OCI-LY7 (cell line): Measurements from ENCODE around the gene HOXD4. TPM values are rescaled to one million over a fixed set of nuclear protein-coding genes. Genes with fewer than 3 reads are reported as not detected.

Experiments
- BruUV-seq: library from RNA; stranded (reverse); fragments of 400-500 nt; replicated peaks from 2 replicates; lab custom pipeline; 2021; lab: Mats Ljungman, UMichigan
- CTCF ChIA-PET: fragments of 300-600 bp; sonication (Branson Sonifier 250); formaldehyde crosslinking; loops from one replicate; lab custom pipeline; 2022; ENCODE audit warnings: antibody characterized with exemption; ENCODE audit not compliant: unreplicated experiment; lab: Charles Lee
- POLR2A ChIA-PET: fragments of 300-600 bp; sonication (Branson Sonifier 250); formaldehyde crosslinking; loops from one replicate; lab custom pipeline; 2022; ENCODE audit warnings: antibody characterized with exemption; lab: Charles Lee
- DNase-seq: peaks from one replicate; pipeline ENCODE4 v3.0.0-alpha.2; 2015; ENCODE audit warnings: low spot score
- H2AFZ ChIP-seq: fragments of 200-600 bp; sonication (generic), shearing (Covaris generic); 2 replicates; pipeline ENCODE4 v1.6.1; 2014; ENCODE audit warnings: mild to moderate bottlenecking, antibody characterized with exemption, low read length, moderate library complexity
- H3K27ac ChIP-seq: fragments of 200-600 bp; sonication (generic); 2 replicates; pipeline ENCODE4 v1.5.1; 2014; ENCODE audit warnings: mixed run types, low read depth, mild to moderate bottlenecking, moderate library complexity, low read length, inconsistent platforms; ENCODE audit not compliant: poor library complexity, severe bottlenecking
- H3K36me3 ChIP-seq: fragments of 200-600 bp; sonication (generic); 2 replicates; pipeline ENCODE4 v1.6.1; 2014; ENCODE audit warnings: mild to moderate bottlenecking, antibody characterized with exemption, low read length, moderate library complexity, mixed read lengths; ENCODE audit not compliant: insufficient read depth
- H3K4me1 ChIP-seq: fragments of 200-600 bp; sonication (generic); 2 replicates; pipeline ENCODE4 v1.5.1; 2014; ENCODE audit warnings: mild to moderate bottlenecking, low read length; ENCODE audit not compliant: insufficient read depth, poor library complexity, severe bottlenecking
- H3K4me2 ChIP-seq: fragments of 200-600 bp; sonication (generic); 2 replicates; pipeline ENCODE4 v1.6.1; 2014; ENCODE audit warnings: mild to moderate bottlenecking, low read length
- H3K4me3 ChIP-seq: fragments of 200-600 bp; sonication (generic); 2 replicates; pipeline ENCODE4 v1.5.1; 2014; ENCODE audit warnings: mild to moderate bottlenecking, low read depth, low read length; ENCODE audit not compliant: poor library complexity, severe bottlenecking
- H3K79me2 ChIP-seq: fragments of 200-600 bp; sonication (generic); 2 replicates; pipeline ENCODE4 v1.6.1; 2016; ENCODE audit warnings: low read depth, mild to moderate bottlenecking, low read length, moderate library complexity, mixed read lengths; ENCODE audit not compliant: insufficient read depth
- H3K9me2 ChIP-seq: fragments of 200-600 bp; sonication (generic); 2 replicates; pipeline ENCODE4 v1.6.1; 2016; ENCODE audit warnings: mild to moderate bottlenecking, low read length, mixed read lengths; ENCODE audit not compliant: insufficient read depth
- H3K9me3 ChIP-seq: fragments of 200-600 bp; sonication (generic); 2 replicates; pipeline ENCODE4 v1.6.1; 2014; ENCODE audit warnings: mild to moderate bottlenecking, mixed run types, low read length, mixed read lengths
- H4K20me1 ChIP-seq: fragments of 200-600 bp; sonication (generic); 2 replicates; pipeline ENCODE4 v1.6.1; 2014; ENCODE audit warnings: mild to moderate bottlenecking, antibody characterized with exemption, low read length, moderate library complexity, mixed read lengths; ENCODE audit not compliant: insufficient read depth
- EZH2phosphoT487 ChIP-seq: fragments of 200-600 bp; sonication (generic); IDR thresholded peaks from 2 replicates; pipeline ENCODE4 v1.6.1; 2018; ENCODE audit warnings: low read depth, borderline replicate concordance, mild to moderate bottlenecking, mixed run types, antibody characterized with exemption, low read length, moderate library complexity, mixed read lengths
- intact Hi-C: fragments of 100-400 bp; cut with micrococcal nuclease; formaldehyde crosslinking; loops from one replicate; pipeline ENCODE4 v1.10.0; 2022; ENCODE audit not compliant: unreplicated experiment
- total RNA-seq, 2 experiments: library from RNA; depleted of rRNA in 1 of 2; stranded (reverse); fragments of >200 nt in 1 of 2; shearing (Covaris generic) in 1 of 2; gene quantifications; 2 replicates each; pipeline ENCODE4 v1.2.3, GENCODE V29; 2014 to 2022
- TF ChIP-seq, protein P1 (sequence below): fragments of 200-600 bp; sonication (generic); conservative IDR thresholded peaks from 2 replicates; pipeline ENCODE4 v1.5.1; 2014; ENCODE audit warnings: mild to moderate bottlenecking, antibody characterized with exemption, low read length, moderate library complexity, mixed read lengths

Gene HOXD4
- total RNA-seq, 2 experiments from 2014 or later, result not detected

DNA sequence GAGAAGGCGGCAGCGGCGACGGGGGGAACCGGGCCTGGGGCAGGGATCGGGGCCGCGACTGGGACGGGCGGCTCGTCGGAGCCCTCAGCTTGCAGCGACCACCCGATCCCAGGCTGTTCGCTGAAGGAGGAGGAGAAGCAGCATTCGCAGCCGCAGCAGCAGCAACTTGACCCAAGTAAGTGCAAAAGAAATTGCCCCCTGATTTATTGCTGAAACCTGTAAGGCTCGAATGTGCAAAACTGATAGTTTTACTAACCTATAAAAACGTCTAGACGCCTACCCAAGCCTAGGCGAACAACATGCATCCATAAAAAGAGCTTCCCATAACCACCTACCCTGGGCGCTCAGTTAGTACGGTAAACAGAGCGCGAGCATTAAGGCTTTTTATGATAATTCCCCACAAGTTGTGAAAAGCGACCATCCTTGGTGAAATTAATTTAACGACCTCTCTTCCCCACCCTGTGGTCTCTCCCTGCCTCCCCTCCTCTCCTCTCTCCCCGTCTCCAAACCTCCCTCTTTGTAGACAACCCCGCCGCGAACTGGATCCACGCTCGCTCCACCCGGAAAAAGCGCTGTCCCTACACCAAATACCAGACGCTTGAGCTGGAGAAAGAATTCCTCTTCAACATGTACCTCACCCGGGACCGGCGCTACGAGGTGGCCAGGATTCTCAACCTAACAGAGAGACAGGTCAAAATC, 27.8 kb upstream of the HOXD4 start:
- Histone ChIP-seq H3K4me3 (no peak overlapping the region), H3K4me2 (no peak overlapping the region), H3K9me2 (no peaks in the 10 kb centered on the region), H3K79me2 (no peaks in the 10 kb centered on the region), H3K9me3 (no peaks in the 10 kb centered on the region), H3K36me3 (no peaks in the 10 kb centered on the region), H3K4me1 (no peaks in the 10 kb centered on the region), H4K20me1 (no peaks in the 10 kb centered on the region), H2AFZ (no peak overlapping the region), H3K27ac (no peak overlapping the region)
- no TSS peak for BruUV-seq
- TF ChIP-seq, protein P1, sequence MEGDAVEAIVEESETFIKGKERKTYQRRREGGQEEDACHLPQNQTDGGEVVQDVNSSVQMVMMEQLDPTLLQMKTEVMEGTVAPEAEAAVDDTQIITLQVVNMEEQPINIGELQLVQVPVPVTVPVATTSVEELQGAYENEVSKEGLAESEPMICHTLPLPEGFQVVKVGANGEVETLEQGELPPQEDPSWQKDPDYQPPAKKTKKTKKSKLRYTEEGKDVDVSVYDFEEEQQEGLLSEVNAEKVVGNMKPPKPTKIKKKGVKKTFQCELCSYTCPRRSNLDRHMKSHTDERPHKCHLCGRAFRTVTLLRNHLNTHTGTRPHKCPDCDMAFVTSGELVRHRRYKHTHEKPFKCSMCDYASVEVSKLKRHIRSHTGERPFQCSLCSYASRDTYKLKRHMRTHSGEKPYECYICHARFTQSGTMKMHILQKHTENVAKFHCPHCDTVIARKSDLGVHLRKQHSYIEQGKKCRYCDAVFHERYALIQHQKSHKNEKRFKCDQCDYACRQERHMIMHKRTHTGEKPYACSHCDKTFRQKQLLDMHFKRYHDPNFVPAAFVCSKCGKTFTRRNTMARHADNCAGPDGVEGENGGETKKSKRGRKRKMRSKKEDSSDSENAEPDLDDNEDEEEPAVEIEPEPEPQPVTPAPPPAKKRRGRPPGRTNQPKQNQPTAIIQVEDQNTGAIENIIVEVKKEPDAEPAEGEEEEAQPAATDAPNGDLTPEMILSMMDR, result no peak
- no peak for TF ChIP-seq EZH2phosphoT487
- intact Hi-C loops, result no loop called here
- POLR2A ChIA-PET, result no interaction called here
- DNase-seq, result no peak
- CTCF ChIA-PET, result no interaction called here

DNA sequence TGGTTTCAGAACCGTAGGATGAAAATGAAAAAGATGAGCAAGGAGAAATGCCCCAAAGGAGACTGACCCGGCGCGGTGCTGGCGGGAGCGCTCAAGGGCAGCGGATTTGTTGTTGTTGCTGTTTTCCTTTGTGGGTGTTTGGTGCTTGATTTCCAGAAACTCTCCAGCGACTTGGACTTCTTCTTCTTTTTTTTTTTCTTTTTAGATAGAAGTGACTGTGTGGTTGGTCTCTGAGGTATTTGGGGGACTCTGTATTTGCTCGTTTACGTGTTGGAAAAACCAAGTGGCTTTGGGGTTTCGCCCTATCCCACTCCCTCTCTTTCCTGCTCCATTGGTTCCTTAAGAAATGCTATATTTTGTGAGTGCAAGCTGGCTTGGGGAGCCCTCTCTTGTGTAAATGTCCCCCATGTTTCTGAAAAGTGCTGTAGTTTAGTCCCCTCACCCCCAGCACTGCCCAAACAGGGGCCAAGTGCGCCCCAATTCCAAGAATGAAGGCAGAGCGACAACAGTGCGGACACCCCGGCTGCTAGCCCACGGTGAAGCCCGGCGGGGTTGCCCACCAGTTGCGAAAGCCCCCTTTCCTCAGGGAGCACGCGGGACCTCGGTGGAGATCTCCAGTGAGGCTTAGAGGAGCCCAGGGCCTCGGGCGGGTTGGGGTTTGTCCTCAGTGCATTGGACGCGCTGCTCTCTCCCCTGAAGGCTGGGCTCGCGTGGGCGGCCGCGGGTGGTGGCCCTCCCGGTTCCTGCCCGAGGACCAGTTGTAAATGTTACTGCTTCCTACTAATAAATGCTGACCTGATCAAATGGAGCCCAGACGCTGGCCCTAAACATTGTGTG, 27.0 kb upstream of the HOXD4 start:
- intact Hi-C loops, result no loop called here
- H3K79me2 ChIP-seq, result no peaks in the 10 kb centered on the region
- H3K27ac ChIP-seq, result no peak overlapping the region
- POLR2A ChIA-PET, result no interaction called here
- no peaks in the 10 kb centered on the region for H3K9me2 ChIP-seq
- H4K20me1 ChIP-seq, result no peaks in the 10 kb centered on the region
- no peak overlapping the region for H3K4me2 ChIP-seq
- DNase-seq, result no peak
- no TSS peak for BruUV-seq
- CTCF ChIA-PET, result no interaction called here
- H3K4me1 ChIP-seq, result no peaks in the 10 kb centered on the region
- H3K4me3 ChIP-seq, result no peak overlapping the region
- no peaks in the 10 kb centered on the region for H3K36me3 ChIP-seq
- H3K9me3 ChIP-seq, result no peaks in the 10 kb centered on the region
- no peak overlapping the region for H2AFZ ChIP-seq
- TF ChIP-seq EZH2phosphoT487, result no peak
- TF ChIP-seq, protein P1, result no peak
